GM21528 (cell line): Measurements from ENCODE around the gene CCNY.
A peak's percentile ranks its signal among the peaks of the same experiment; 100 is the strongest.

Source experiments
- ATAC-seq: cut with Tn5 transposase; IDR thresholded peaks from one replicate; pipeline ENCODE4 v1.9.1; 2021; ENCODE audit warnings: mild to moderate bottlenecking, moderate library complexity; ENCODE audit not compliant: unreplicated experiment, low FRiP score

The CCNY gene

GRCh38 chr10:35379226-35380137, 43.2 kb downstream of the CCNY start:
- peak; percentile 74 for ATAC-seq

- ATAC-seq = no peak
Measured at GRCh38 chr10:35382096-35382495, 45.8 kb downstream of the CCNY start.

GRCh38 chr10:35384265-35384868, 48.1 kb downstream of the CCNY start:
- ATAC-seq = no peak

- ATAC-seq = no peak
Measured at GRCh38 chr10:35386594-35387174, 50.4 kb downstream of the CCNY start.

GRCh38 chr10:35387768-35388167, 51.5 kb downstream of the CCNY start:
- ATAC-seq = peak; percentile 61

GRCh38 chr10:35388197-35388596, 51.9 kb downstream of the CCNY start:
- ATAC-seq = peak; percentile 51

GRCh38 chr10:35388682-35389081, 52.4 kb downstream of the CCNY start:
- ATAC-seq = no peak

- ATAC-seq = no peak
Measured at GRCh38 chr10:35390161-35390840, 54.0 kb downstream of the CCNY start.

GRCh38 chr10:35390843-35391152, 54.5 kb downstream of the CCNY start:
- ATAC-seq = no peak

GRCh38 chr10:35391153-35391953, 55.0 kb downstream of the CCNY start:
- ATAC-seq = no peak

GRCh38 chr10:35391954-35392262, 55.6 kb downstream of the CCNY start:
- no peak for ATAC-seq

- no peak for ATAC-seq
Measured at GRCh38 chr10:35392482-35393228, 56.3 kb downstream of the CCNY start.

GRCh38 chr10:35394411-35394851, 58.1 kb downstream of the CCNY start:
- no peak for ATAC-seq

- no peak for ATAC-seq
Measured at GRCh38 chr10:35394934-35395333, 58.6 kb downstream of the CCNY start.

GRCh38 chr10:35396560-35397434, 60.5 kb downstream of the CCNY start:
- ATAC-seq = no peak

GRCh38 chr10:35397953-35398352, 61.6 kb downstream of the CCNY start:
- ATAC-seq = no peak

- ATAC-seq = no peak
Measured at GRCh38 chr10:35398355-35398754, 62.0 kb downstream of the CCNY start.

GRCh38 chr10:35398908-35399307, 62.6 kb downstream of the CCNY start:
- no peak for ATAC-seq
